K562 (cell line): ENCODE data around the gene GINS3. TPM values are rescaled to one million over a fixed set of nuclear protein-coding genes. Genes with fewer than 3 reads are reported as not detected.

ENCODE experiments used
- ATAC-seq: fragments of 200-7000 bp; cut with Tn5 transposase; 3 replicates; pipeline ENCODE4 v1.9.1; 2020; ENCODE audit warnings: moderate library complexity
- BruUV-seq: library from RNA; stranded (reverse); fragments of 400-500 nt; replicated peaks from 2 replicates; lab custom pipeline; 2021; lab: Mats Ljungman, UMichigan
- CTCF ChIA-PET: fragments of 300-600 bp; formaldehyde crosslinking; extraction: SDS; loops from one replicate; lab custom pipeline; 2021; ENCODE audit warnings: low intra/inter-chr PET ratio; lab: Yijun Ruan, JAX
- POLR2A ChIA-PET: fragments of 300-600, 350-650 bp; sonication (Branson Sonifier 250); formaldehyde crosslinking; extraction: SDS; loops from one replicate; lab custom pipeline; 2021; ENCODE audit warnings: antibody characterized with exemption, inconsistent platforms; lab: Yijun Ruan, JAX
- DNase-seq, 4 experiments: peaks; one replicate each; pipeline versions ENCODE4 v3.0.0 to v3.0.0-alpha.2; 2011 to 2018; ENCODE audit warnings: low spot score in 3 of 4, mixed read lengths in 3 of 4; ENCODE audit errors: extremely low read depth in 1 of 4
- FAIRE-seq: peaks from 2 replicates; lab custom pipeline; 2011; peaks lifted over from hg19 to GRCh38; lab: Jason Lieb, UNC
- H2AFZ ChIP-seq: 2 replicates; pipeline ENCODE4 v1.6.0; 2011; ENCODE audit warnings: low read depth, low read length, control low read depth, inconsistent platforms
- H3K27ac ChIP-seq: fragments of 200-600 bp; 3 replicates; pipeline ENCODE4 v1.8.0; 2011; ENCODE audit warnings: low read depth, mild to moderate bottlenecking, control low read depth, inconsistent platforms, low read length, moderate library complexity, mixed read lengths; ENCODE audit errors: extremely low read depth
- H3K27me3 ChIP-seq, 2 experiments: fragments of 300-600 bp in 1 of 2; 2 replicates in 1 of 2; 3 replicates in 1 of 2; pipeline versions ENCODE4 v1.6.0 to v1.8.0; 2011; ENCODE audit warnings: inconsistent platforms in 2 of 2, low read length in 2 of 2, mild to moderate bottlenecking in 1 of 2, mixed read lengths in 1 of 2, moderate library complexity in 1 of 2; ENCODE audit not compliant: control insufficient read depth in 2 of 2, insufficient read depth in 2 of 2
- H3K36me3 ChIP-seq: fragments of 300-600 bp; 3 replicates; pipeline ENCODE4 v1.8.0; 2011; ENCODE audit warnings: mild to moderate bottlenecking, low read length, inconsistent platforms; ENCODE audit not compliant: control insufficient read depth, insufficient read depth
- H3K4me1 ChIP-seq, 2 experiments: fragments of 200-600 bp in 1 of 2; replicated peaks in 1 of 2; 2 replicates in 1 of 2; 3 replicates in 1 of 2; pipeline versions ENCODE4 v1.5.1 to v1.8.0; 2011; ENCODE audit warnings: inconsistent platforms in 2 of 2, low read length in 2 of 2, mild to moderate bottlenecking in 1 of 2, mixed read lengths in 1 of 2, moderate library complexity in 1 of 2; ENCODE audit not compliant: control insufficient read depth in 2 of 2, insufficient read depth in 2 of 2
- H3K4me2 ChIP-seq: 2 replicates; pipeline ENCODE4 v1.6.1; 2011; ENCODE audit warnings: low read length, control low read depth, inconsistent platforms, mixed read lengths; ENCODE audit not compliant: insufficient read depth
- H3K4me3 ChIP-seq: fragments of 200-600 bp; sonication (generic), shearing (Covaris generic); 2 replicates; pipeline ENCODE4 v1.5.1; 2016; ENCODE audit warnings: control low read depth, inconsistent platforms
- H3K79me2 ChIP-seq: fragments of 200-600 bp; 3 replicates; pipeline ENCODE4 v1.8.0; 2011; ENCODE audit warnings: low read length, inconsistent platforms; ENCODE audit not compliant: control insufficient read depth, insufficient read depth
- H3K9ac ChIP-seq, 2 experiments: 2 replicates each; pipeline versions ENCODE4 v1.6.0 to v1.6.1; 2011; ENCODE audit warnings: low read depth in 2 of 2, low read length in 2 of 2, control low read depth in 1 of 2, inconsistent platforms in 1 of 2, mild to moderate bottlenecking in 1 of 2, mixed read lengths in 1 of 2; ENCODE audit not compliant: insufficient read depth in 1 of 2
- H3K9me1 ChIP-seq: one replicate; pipeline ENCODE4 v1.6.0; 2011; ENCODE audit warnings: inconsistent platforms, mild to moderate bottlenecking, low read length, moderate library complexity; ENCODE audit not compliant: control insufficient read depth, insufficient read depth
- H3K9me3 ChIP-seq: replicated peaks from 2 replicates; pipeline ENCODE4 v1.5.1; 2011; ENCODE audit warnings: low read depth, low read length, inconsistent platforms; ENCODE audit not compliant: control insufficient read depth, insufficient read depth
- H4K20me1 ChIP-seq: replicated peaks from 2 replicates; pipeline ENCODE4 v1.6.1; 2011; ENCODE audit warnings: low read length, inconsistent platforms, mixed read lengths; ENCODE audit not compliant: control insufficient read depth, insufficient read depth
- CAMTA2 ChIP-seq: fragments of 250-450 bp; sonication (Bioruptor Pico); conservative IDR thresholded peaks from 2 replicates; pipeline ENCODE4 v1.5.1; 2022
- NCOA1 ChIP-seq: fragments of 450-650 bp; IDR thresholded peaks from 2 replicates; pipeline ENCODE4 v1.6.1; 2016; ENCODE audit warnings: low read depth
- PATZ1 ChIP-seq: fragments of 250-450 bp; sonication (Bioruptor Pico); IDR thresholded peaks from 2 replicates; pipeline ENCODE4 v1.5.0; 2020; ENCODE audit warnings: mild to moderate bottlenecking, borderline replicate concordance
- RAD51 ChIP-seq: fragments of 450-650 bp; IDR thresholded peaks from 2 replicates; pipeline ENCODE4 v1.7.1; 2016; ENCODE audit warnings: low read depth, mild to moderate bottlenecking, borderline replicate concordance
- ZBTB1 ChIP-seq: sonication (generic); formaldehyde crosslinking; IDR thresholded peaks from 2 replicates; pipeline ENCODE4 v1.8.1; 2023; ENCODE audit warnings: missing genetic modification reagents, low read depth, mild to moderate bottlenecking, borderline replicate concordance
- ZNF347 ChIP-seq: fragments of 450-650 bp; formaldehyde crosslinking; IDR thresholded peaks from 2 replicates; pipeline ENCODE4 v1.4.0; 2020; ENCODE audit warnings: low read depth, mild to moderate bottlenecking, moderate library complexity
- WGBS: fragments of 100-300 bp; shearing (Covaris generic); methylation state at CpG from one replicate; pipeline ENCODE4 v1.1.6; 2016; ENCODE audit warnings: low coverage, mixed read lengths; ENCODE audit not compliant: insufficient coverage; ENCODE audit errors: missing lambda C conversion rate; 5-methylcytosine and 5-hydroxymethylcytosine counted together
- in situ Hi-C: fragments of 300-500 bp; cut with MboI; formaldehyde crosslinking; loops from 4 replicates; pipeline ENCODE4 v1.15.0; 2018; ENCODE audit warnings: inconsistent platforms, mixed read lengths
- intact Hi-C: fragments of 100-400 bp; cut with micrococcal nuclease; formaldehyde crosslinking; loops from 2 replicates; pipeline ENCODE4 v1.14.2; 2022
- polyA plus RNA-seq, 8 experiments: library from polyadenylated mRNA; depleted of rRNA in 4 of 8; stranded (reverse) in 5 of 8; unstranded in 3 of 8; fragments of >200 nt; fragmentation: Nextera tagmentation in 2 of 8; fragmentation: Illumina TruSeq in 1 of 8; extraction: Ambion mirVana in 2 of 8; extraction: Trizol in 1 of 8; gene quantifications; 2 replicates each; pipeline versions ENCODE4 v1.2.1 to v1.2.3, GENCODE V29; 2011 to 2014; ENCODE audit warnings: inconsistent platforms in 1 of 8, missing spikeins in 1 of 8
- total RNA-seq, 7 experiments: library from RNA; depleted of rRNA in 6 of 7; stranded (reverse); fragments of >200 nt in 6 of 7; fragmentation: Illumina TruSeq in 2 of 7; extraction: Trizol in 2 of 7; gene quantifications; 2 replicates each; pipeline versions ENCODE4 v1.2.1 to v1.2.3, GENCODE V29; 2011 to 2021; ENCODE audit warnings: low replicate concordance in 1 of 7
- TF ChIP-seq, protein P1 (sequence below): sonication (generic); IDR thresholded peaks from 2 replicates; pipeline ENCODE4 v1.6.1; 2016

GINS3 gene
- total and polyA plus RNA-seq, 9 of the 15 experiments (the other 6 are each of a cell fraction or from before 2014, with no cell fraction given) = 17.8 to 31.9 (median 25.4) TPM

- in situ Hi-C loops (no loop called here), intact Hi-C loops (no loop called here)
- no TSS peak for BruUV-seq
- Histone ChIP-seq H2AFZ (no peak overlapping the region), H3K9me3 (no peaks in the 10 kb centered on the region), H4K20me1 (no peaks in the 10 kb centered on the region), H3K9me1 (no peaks in the 10 kb centered on the region), H3K27me3 (peaks cover 40 to 52% of the 10 kb centered on the region in 2 experiments; a peak in 4 of 5 replicates), H3K4me3 (no peak overlapping the region), H3K9ac (no peak overlapping the region), H3K4me2 (no peak overlapping the region), H3K4me1 (peaks cover 2 to 7% of the 10 kb centered on the region in 2 experiments; a peak in 3 of 5 replicates), H3K27ac (no peak overlapping the region; the same call in 2 of the 3 replicates), H3K36me3 (no peaks in the 10 kb centered on the region), H3K79me2 (no peaks in the 10 kb centered on the region)
- TF ChIP-seq ZNF347 (CRISPR knock-in tag) (no peak), NCOA1 (no peak), RAD51 (no peak), ZBTB1 (no peak), CAMTA2 (no peak), PATZ1 (no peak)
- TF ChIP-seq, protein P1, sequence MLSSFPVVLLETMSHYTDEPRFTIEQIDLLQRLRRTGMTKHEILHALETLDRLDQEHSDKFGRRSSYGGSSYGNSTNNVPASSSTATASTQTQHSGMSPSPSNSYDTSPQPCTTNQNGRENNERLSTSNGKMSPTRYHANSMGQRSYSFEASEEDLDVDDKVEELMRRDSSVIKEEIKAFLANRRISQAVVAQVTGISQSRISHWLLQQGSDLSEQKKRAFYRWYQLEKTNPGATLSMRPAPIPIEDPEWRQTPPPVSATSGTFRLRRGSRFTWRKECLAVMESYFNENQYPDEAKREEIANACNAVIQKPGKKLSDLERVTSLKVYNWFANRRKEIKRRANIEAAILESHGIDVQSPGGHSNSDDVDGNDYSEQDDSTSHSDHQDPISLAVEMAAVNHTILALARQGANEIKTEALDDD = no peak
- DNase-seq (no peak), ATAC-seq (no peak), FAIRE-seq (no peak)
- CTCF ChIA-PET = no interaction called here
- POLR2A ChIA-PET = no interaction called here
- 6% methylated on average over 11 of the region's 11 CpGs for WGBS
Observed at GRCh38 chr16:58428621-58429542, 36.6 kb downstream of the GINS3 start.
